Vagina (tissue), 2 donors: Measurements from ENCODE around the gene KCNIP4.

Source experiments
- POLR2A ChIP-seq, 2 donors: fragments of 450-650 bp; IDR thresholded peaks; one replicate each; pipeline ENCODE4 v1.6.1; 2017; ENCODE audit warnings: antibody characterized with exemption in 2 of 2, mild to moderate bottlenecking in 2 of 2, moderate library complexity in 2 of 2
- POLR2AphosphoS5 ChIP-seq, 2 donors: sonication (generic); formaldehyde crosslinking; IDR thresholded peaks; one replicate each; pipeline ENCODE4 v1.9.0; 2017; ENCODE audit warnings: antibody characterized with exemption in 2 of 2, mild to moderate bottlenecking in 2 of 2, low read depth in 1 of 2; ENCODE audit not compliant: insufficient read depth in 1 of 2
- TF ChIP-seq, protein P1 (sequence below), 3 experiments: fragments of 450-650 bp in 2 of 3; fragments of 200-600 bp in 1 of 3; sonication (generic) in 1 of 3; IDR thresholded peaks; one replicate each; pipeline ENCODE4 v1.5.1; 2017 to 2019; ENCODE audit warnings: antibody characterized with exemption in 3 of 3, mild to moderate bottlenecking in 2 of 3, moderate library complexity in 2 of 3

DNA sequence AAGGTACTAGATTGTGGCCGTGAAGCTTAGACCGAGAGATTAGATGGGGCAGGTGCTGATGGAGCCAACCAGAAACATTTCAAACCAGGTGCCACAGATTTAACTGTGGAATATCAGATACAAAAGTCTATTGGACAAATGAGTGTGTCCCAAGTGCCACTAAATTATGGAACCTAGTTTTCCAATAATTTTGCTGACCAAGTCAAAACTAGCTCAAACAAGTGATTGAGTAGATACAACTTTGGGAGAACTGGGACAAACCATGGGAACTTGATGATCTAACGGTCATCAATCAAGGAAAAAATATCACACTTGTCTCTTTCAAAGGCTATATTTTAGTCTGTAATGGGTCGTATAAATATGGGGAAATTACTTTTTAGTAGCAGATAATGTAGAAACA is 562.9 kb downstream of the KCNIP4 start:
- TF ChIP-seq POLR2A (IDR thresholded peaks at IDR 0.05) (no peak), POLR2AphosphoS5 (IDR thresholded peaks at IDR 0.05; ENCODE audit: insufficient read depth in 1 of 2, low read depth in 1 of 2) (no peak)
- TF ChIP-seq, protein P1, sequence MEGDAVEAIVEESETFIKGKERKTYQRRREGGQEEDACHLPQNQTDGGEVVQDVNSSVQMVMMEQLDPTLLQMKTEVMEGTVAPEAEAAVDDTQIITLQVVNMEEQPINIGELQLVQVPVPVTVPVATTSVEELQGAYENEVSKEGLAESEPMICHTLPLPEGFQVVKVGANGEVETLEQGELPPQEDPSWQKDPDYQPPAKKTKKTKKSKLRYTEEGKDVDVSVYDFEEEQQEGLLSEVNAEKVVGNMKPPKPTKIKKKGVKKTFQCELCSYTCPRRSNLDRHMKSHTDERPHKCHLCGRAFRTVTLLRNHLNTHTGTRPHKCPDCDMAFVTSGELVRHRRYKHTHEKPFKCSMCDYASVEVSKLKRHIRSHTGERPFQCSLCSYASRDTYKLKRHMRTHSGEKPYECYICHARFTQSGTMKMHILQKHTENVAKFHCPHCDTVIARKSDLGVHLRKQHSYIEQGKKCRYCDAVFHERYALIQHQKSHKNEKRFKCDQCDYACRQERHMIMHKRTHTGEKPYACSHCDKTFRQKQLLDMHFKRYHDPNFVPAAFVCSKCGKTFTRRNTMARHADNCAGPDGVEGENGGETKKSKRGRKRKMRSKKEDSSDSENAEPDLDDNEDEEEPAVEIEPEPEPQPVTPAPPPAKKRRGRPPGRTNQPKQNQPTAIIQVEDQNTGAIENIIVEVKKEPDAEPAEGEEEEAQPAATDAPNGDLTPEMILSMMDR (IDR thresholded peaks at IDR 0.05): no peak
